HG03378 (cell line): ENCODE data around the gene ZNF385B.

Source experiments
- ATAC-seq: cut with Tn5 transposase; IDR thresholded peaks from one replicate; pipeline ENCODE4 v1.9.1; 2021; ENCODE audit warnings: mild to moderate bottlenecking, moderate library complexity; ENCODE audit not compliant: unreplicated experiment

The ZNF385B gene

DNA sequence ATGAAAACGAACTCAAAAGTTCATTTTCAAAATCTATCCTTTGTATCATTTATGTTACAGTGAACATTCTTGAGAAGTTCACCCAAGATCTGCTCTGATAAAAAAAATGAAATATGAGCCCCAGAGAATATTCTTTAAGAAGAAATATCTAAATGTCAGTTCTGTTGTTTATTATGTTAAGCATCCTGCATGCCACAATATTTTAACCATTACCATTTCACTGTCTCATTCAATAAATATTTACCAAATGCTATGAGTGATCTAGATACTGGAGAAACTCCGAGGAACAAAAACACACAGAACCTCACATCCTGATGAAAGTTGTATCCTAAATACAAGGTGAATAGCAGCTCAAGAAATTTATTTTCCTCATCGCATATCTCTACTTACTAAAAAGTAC, 170.2 kb downstream of the ZNF385B start:
- no peak for ATAC-seq

DNA sequence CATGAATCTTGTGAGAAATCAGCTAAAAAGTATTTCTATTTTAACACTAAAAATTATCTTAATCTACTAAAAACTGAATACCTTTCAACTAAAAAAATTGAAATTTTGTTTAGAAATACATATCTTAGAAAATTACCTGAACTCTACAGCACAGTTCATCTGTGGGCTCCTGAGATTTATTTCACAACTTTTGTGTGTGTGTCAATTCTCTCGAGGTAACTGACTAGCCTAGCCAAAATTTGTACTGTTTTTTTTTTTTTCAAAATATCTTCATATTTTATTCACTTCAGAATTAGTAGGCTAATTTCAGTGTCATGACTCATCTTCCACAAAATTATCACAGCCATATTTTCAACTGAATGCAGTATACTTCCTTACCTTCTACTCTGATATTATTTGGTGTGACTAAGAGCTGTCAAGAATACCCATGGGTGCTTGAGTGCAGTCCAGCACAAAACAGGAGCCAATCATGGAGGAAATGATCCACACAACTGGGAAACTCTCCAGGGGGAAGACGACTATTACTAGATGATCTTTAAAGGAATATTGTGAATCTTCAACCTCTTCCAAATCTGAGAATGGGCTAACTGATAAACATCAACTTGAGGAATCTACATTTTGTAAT, 174.6 kb downstream of the ZNF385B start:
- no peak for ATAC-seq

DNA sequence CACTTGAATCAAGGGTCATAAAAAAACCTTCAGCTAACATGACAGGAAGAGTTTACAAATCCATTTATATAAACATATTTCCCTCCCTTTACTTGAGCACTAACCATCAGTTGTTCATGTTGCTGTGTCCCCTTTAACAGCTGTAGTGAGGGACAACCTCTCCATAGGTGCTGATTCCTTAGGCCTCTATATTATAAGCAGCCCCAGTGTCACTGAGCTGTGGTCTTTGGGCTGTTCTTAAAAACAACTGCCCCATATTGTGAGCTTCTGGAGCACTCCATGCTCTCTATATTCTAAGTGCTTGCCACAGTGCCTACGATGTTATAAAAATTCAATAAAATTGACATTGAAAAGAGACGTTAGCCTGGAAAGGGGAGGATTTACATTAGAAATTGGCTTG, 175.3 kb downstream of the ZNF385B start:
- ATAC-seq, result no peak

DNA sequence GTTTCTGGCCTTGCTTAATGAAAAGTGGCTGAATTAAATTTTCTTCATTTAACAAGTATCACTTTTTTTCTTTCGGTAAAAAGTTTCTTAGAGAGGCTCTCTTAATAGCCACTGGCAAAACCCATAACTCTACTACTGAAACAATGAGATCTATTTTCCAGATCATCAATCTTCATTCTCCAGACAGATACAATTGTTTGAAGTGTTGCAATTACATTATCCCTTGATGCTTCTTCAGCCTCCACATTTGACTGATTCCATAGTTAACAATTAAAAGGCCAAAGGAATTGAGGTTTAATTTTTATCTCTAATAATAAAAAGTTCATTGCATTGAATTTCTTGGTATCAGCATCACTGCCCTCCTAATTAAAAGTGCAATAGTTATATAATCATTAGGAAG, 176.3 kb downstream of the ZNF385B start:
- ATAC-seq, result no peak

DNA sequence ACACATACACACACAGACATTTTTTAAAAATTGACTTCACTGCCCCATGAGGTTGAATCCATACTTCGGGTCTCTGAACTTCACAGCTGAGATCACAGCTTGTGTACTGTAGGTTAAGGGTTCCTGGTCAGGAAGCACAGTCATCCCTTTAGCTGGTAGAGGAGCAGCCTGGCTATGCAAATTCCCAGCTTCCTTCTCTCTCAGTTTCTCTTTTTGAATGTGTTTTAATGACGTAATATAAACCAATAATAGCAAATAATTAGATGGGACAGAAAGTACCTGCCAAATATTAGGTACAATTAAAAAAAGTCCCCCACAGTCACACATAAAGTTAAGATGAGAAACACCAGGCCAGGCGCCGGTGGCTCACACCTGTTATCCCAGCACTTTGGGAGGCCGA, 178.7 kb downstream of the ZNF385B start:
- ATAC-seq, result no peak

DNA sequence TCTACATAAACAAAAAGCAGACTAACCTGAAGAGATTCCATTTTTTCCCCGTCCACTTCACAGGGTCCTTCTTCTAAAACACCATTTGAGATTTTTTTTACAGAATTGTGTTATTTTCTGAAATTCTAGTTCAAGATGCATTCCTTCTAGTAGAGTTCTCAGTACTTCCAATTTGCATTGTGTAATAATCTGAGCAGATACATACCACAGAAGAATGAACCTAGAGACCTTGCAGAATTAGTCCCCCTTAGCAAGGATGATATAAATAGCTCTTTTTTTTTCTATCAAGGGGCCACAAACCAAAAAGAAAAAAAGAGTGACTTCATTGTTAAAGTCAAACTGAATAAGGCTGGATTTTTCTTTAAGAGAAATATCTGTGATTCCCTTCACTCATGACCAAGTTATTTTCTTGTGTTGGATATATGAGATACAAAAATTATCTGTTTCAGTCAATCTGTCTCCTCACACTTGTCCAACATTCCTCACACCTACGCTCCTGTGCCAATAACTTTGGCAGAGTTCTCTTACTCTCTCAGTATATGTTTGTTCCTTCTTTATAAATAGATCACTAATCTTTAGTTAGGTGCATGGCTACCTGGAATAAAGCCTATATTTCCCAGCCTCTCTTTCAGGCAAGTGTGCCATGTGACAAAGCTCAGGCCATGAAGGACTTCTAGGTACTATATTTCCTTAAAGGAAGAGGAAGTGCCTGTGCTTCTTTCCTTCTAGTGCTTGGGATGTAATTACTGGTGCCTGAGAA, 183.5 kb downstream of the ZNF385B start:
- no peak for ATAC-seq

DNA sequence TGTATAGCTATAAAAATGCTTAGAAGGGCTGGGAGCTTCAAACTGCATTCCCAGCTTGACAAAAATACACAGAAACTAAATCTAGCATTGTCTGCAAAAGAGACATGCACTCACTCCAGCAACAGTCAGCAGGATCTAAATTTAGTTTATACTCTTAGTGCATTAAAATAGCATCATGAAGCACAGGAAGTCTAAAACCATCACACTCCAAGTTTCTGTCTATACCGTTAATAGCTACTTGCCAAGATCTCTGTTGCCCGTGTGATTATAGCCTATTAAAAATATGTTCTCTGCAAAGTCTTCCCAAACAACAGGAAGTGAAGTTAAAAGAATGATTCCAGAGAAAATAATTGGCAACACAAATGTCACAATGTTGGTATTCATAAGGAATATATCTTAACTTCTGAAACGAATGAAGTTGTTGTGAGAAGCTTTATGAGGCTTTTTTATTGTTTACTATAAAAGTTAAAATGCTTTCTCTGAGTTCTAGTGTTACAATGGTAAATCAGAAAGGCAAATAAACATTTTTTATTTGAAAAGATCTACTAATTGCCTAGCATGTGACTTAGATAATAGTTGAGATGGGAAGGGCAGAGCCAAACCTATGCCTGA, 184.2 kb downstream of the ZNF385B start:
- ATAC-seq, result peak; percentile 42

DNA sequence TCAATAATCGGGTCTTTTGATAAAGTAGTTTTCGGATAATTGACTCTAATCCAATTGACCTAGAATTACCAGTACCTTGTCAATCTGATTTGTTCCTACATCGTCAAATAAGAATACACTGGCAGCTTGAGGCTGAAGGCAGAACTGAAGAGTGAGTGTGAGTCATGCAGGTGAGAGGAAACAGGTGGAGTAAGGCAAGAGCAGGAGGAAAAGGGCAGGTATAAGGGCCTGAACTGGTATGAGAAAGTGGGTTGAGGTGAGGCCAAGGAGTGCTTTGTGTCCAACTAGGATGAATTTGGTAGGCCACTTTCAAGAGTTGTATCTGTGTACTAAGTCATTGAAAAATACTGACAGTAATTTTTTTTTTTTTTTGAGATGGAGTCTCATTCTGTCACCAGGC, 186.0 kb downstream of the ZNF385B start:
- ATAC-seq, result no peak

DNA sequence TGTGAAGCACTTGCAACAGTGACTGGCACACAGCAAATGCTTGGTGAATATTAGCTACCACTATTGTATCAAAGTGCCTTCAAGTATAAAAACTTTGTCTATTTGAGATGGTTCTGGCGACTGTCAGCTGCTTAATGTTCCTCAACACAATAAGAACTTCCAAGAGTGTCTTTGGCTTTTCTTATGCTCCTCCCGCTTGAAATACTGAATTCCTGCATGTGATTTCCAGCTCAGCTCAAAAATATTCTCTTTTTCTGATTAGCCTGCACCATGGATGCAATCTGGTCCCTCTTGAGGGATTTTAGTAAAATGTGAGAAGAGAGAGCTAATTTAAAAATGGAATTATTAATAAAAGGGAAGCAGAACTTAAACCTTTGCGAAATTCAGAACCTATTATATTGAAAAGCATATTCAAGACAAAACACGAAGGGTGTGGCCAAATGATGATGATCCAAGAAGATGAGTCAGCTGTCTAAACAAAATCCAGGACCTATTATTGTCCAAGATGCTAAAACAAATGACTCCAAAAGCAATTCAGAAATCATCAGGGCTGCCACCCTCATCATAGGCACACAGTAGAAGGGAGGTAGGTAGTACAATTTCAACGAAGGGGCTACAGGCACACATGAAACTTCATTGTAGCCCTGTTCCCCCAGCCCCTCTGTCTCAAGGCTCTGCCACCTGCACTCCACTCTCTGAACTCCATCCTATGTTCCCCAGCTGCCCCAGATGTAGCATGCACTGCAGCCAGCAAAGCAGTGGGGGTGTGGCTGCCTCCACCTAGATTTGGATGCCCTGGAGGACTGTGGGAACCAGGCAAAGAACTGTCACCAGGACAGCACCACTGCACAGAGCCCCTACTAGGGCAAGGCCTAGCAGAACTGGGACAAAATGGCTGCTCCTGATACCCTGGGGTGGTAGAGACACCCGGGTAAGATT, 190.1 kb downstream of the ZNF385B start:
- ATAC-seq, result no peak

DNA sequence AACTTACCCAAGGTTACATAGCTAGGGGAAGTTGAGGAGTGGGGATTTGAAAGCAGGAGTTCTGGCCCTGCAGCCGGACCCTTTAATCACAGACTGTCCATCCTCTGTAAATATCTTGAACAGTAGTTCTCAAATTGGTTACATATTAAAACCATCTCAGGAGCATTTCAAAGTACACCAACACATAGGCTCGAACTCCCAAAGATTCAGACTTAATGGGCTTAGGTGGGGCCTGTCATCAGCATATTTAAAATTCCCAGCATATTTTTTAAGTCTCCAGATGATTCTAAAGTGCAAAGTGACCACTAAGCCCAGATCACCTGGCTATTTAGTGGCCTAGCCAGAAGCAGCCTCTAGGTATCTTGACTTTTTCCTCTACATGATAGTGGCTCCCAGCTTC, 192.2 kb downstream of the ZNF385B start:
- ATAC-seq, result no peak

DNA sequence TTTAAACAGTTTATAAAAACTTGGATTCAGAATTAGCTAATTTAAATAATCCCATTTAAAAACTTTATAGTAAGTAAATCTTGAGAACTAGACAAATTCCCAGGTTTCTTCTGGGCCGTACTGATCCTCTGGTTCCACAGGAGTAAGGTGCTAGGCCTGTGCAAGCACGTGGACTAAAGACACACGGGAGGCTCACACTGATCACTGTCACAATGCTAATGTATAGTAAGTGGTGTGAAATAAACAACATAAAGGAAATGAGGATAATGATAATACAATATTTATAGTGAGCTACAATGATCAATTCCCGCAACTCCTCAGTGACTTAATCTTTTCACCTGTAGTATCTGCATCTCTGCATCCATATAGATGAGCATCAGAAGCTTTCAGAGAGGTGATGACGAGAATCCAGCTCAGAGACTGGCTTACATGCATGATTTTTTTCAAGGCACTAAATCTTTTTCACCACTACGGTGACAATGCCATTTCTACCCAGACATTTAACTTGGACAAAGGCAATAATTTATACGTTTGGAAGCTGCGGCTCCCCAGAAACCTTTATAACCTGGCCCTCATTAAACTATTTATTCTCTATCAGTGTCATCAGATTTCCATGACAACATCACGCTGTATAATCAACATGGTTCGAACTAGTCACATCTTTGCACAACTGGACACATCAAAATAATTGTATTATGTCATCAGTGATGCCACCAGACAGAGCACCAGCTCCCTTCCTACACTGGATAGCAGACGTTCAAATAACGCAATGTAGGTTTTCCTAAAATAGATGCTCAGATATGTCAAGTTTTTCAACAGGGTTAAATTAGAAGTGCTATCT, 196.2 kb downstream of the ZNF385B start:
- ATAC-seq, result no peak

DNA sequence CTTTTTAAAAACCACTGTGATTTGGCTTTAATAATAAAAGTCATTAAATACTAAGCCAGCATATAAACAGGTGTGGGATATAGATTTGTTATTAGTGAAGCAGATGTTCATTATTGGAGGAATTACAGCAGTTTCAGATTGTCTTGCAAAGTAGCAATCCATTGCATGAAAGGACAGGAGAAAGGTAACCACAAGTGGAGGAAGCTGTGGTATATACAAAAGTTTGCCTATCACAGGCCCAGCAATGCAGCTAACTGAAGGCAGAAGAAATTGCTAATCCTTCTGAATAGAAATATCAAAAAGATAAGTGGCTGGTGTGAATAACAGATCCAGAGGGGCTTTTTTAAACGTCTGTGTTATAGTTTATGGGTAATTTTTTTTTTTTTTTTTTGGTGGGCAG, 199.4 kb downstream of the ZNF385B start:
- ATAC-seq, result no peak

DNA sequence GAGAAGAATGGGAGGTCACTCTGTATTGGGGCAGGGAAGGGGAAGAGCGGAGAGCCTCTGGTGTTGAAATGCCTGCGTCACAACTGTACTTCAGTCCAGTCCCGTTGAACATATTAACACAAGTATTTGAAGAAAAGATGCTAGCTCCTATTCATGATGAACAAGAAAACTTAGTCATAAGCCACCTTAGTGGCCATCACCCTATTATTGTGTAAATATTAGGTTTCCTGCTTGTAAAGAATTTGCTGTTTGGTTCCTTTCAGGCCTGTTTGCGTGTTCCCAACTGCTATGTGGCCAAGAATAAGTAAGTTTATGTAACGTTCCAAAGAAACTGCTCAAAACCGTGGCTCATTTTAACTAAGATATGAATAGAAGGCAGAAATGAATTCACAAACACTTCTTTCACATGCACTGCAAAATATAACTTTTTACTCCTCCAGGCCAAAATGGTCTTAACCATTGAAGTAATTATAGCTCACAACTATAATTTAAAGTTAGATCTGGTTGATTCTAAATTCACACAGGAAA, 204.3 kb downstream of the ZNF385B start:
- ATAC-seq, result no peak

DNA sequence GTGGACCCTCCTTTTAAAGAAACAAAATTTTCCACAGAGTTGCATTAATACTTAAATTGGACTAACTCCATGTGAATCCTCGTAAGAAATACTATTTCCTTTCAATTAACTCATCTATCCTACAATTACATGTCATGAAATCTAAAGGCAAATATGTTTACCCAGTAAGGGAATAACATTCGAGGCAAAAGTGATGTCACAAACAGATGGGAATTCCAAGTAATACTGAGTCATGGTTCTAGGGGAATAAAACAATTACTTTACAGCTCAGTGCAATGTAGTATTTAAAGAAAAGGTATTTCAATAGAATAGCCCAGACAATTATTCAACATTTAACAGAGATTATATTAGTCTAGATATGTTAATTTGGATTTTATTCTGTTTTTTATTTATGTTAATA, 205.8 kb downstream of the ZNF385B start:
- no peak for ATAC-seq

DNA sequence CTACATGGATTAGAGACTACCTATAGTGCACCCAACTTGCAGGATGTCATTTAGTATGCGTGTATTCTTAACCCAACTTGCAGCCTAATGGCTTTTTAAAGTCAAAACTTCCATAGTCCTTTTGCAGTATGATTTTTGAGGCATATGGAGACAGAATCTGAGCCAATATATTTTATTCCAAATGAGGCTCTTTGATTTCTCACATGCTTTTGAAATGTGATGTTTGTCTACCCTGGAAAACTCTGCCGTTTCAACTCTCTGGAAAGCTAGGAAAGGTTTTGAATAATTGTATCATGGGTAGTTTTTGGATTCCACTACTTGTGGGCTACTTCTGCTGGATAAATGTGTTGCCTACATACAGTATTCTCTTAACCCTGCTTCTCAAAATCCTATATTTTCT, 206.6 kb downstream of the ZNF385B start:
- ATAC-seq, result no peak

DNA sequence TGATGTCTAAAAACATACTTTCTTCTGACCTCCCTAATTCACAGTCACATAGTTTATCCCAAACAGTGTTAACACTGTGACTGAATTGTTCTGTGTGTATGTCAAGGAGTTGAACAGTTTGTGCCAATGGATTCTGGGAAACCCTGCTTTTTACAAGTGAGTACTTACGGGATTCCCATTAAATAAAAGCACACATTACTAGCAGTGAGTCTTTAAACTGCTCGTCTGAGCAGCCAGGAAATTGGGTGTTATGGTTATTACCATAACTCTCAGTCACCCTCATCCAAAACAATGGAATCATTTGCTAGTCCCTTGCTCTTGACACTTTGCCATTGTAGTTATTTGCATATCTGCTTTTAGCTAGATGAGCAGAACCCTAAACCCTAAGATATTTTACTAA, 209.1 kb downstream of the ZNF385B start:
- ATAC-seq, result no peak

DNA sequence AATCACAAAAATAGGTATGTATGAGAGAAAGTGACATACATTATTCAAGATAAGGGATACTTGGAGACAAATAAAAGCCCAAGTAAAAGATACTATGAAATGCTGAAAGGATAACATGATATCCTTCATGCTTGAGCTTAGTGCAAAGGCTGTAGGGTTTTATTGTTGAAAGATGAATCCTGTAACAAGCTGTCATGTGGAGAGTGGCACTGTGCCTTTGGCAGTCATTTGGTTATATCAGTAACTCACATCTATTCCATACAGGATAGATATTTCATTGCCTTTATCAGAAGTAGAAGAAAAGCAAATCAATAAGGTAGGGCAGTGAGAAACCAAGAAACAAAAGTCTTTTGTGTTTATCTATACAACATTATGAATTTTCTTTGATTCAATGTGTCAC, 211.0 kb downstream of the ZNF385B start:
- ATAC-seq, result no peak

DNA sequence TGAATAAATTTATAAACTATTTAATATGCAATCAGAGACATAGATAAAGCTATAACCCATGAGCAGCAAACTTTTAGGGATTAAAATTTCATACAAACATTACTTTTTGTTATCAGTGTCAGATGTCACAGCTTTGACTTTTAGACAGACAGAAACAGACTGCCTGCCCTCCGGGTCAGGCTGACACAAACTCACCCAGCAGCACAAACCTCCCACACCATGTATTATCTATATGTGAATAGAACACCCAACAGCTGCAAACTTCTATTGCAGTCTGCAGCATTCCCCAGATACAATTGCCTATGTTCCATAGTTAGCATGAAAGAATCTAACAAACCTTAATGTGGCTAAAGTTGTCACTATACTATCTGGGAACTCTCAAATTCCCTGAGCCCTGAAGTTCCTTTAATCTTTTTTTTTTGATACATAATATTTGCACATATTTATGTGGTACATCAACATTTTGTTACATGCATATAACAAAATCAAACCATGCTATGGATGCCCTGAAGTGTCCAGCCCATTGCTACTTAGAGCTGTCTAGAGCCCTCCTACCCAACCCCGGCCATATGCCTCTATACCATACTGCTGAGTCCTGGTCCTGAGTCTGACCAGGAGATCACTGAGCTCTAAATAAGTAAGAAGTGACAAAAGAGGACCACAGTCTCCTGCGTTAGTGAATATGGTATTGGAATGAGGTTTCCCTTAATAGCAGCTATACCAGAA, 214.4 kb downstream of the ZNF385B start:
- ATAC-seq, result no peak

DNA sequence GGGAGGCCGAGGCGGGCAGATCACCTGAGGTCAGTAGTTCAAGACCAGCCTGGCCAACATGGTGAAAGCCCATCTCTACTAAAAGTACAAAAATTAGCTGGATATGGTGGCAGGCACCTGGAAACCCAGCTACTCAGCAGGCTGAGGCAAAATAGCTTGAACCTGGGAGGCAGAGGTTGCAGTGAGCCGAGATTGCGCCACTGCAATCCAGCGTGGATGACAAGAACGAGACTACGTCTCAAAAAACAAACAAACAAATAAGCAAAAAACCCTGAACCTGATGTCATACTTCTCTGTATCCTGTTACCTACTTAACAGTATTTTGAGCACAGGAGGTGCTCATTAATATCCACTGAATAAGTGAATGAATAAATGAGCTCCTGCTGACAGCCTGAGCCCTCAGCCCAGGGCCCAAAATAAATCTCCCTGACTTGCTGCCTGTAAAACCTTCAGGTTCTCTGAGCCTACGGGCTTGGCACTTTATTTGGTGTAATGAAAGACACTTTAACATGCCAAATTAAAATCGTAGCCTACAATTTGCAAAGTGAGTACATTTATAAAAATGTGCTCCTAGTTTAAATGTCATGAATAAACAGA, 215.1 kb downstream of the ZNF385B start:
- ATAC-seq, result no peak
